ENCODE data around the gene SAG. TPM values are rescaled to one million over a fixed set of nuclear protein-coding genes. Genes with fewer than 3 reads are reported as not detected.
A peak's percentile ranks its signal among the peaks of the same experiment; 100 is the strongest.

SAG gene
- total and polyA plus RNA-seq, 2 donors (not counting 3 experiments of a cell fraction or from before 2014, with no cell fraction given), result not detected

DNA sequence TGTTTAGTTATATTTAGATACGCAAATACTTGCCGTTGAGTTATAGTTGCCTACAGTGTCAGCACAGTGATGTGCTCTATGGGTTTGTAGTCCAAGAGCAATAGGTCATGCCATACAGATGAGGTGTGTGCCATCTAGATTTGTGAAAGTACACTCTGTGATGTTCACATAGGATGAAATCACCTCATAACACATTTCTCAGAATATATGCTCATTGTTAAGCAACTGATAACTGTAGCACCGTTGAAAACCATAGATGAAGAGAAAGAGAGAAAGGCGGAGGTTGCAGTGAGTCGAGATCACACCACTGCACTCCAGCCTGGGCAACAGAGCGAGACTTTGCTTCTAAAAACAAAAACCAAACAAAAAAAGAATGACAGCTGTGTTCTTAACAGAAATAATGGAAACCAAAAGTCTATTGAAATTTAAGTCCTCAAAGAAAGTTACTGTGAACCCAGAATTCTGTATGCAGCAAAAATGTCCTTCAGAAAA is 56.2 kb downstream of the SAG start:
- H2AFZ ChIP-seq (ENCODE audit: low read depth, low read length), result no peak overlapping the region
- TF ChIP-seq POLR2AphosphoS5 (IDR thresholded peaks at IDR 0.05; ENCODE audit: insufficient read depth, low read depth, low read length) (no peak), POLR2A (IDR thresholded peaks at IDR 0.05; ENCODE audit: low read depth, low read length) (no peak), EZH2 (IDR thresholded peaks at IDR 0.05; ENCODE audit: borderline replicate concordance, low read depth, low read length, severe bottlenecking) (no peak), MAX (IDR thresholded peaks at IDR 0.05; ENCODE audit: insufficient read depth, insufficient read length) (no peak), MYC (IDR thresholded peaks at IDR 0.05; ENCODE audit: low read depth, low read length) (no peak), JUN (IDR thresholded peaks at IDR 0.05; ENCODE audit: borderline replicate concordance, insufficient read depth, insufficient read length, low read depth) (no peak), GATA2 (IDR thresholded peaks at IDR 0.05; ENCODE audit: insufficient read depth, insufficient read length, low read depth, low read length) (no peak), FOS (IDR thresholded peaks at IDR 0.05; ENCODE audit: borderline replicate concordance, insufficient read depth, low read length) (no peak)
- TF ChIP-seq, protein P1, sequence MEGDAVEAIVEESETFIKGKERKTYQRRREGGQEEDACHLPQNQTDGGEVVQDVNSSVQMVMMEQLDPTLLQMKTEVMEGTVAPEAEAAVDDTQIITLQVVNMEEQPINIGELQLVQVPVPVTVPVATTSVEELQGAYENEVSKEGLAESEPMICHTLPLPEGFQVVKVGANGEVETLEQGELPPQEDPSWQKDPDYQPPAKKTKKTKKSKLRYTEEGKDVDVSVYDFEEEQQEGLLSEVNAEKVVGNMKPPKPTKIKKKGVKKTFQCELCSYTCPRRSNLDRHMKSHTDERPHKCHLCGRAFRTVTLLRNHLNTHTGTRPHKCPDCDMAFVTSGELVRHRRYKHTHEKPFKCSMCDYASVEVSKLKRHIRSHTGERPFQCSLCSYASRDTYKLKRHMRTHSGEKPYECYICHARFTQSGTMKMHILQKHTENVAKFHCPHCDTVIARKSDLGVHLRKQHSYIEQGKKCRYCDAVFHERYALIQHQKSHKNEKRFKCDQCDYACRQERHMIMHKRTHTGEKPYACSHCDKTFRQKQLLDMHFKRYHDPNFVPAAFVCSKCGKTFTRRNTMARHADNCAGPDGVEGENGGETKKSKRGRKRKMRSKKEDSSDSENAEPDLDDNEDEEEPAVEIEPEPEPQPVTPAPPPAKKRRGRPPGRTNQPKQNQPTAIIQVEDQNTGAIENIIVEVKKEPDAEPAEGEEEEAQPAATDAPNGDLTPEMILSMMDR (IDR thresholded peaks at IDR 0.05; ENCODE audit: extremely low read depth in 1 of 2, insufficient read depth in 1 of 2, low read depth in 1 of 2, low read length in 2 of 2), result no peak
- CTCF ChIA-PET, result interaction anchor here (1.0 to 2.1 kb wide), 2 partner anchors 10 to 84 kb away, joined by 3 to 5 read pairs; partner anchors contain the start of gene DGKD
- H4K20me1 ChIP-seq (replicated peaks; ENCODE audit: control insufficient read depth, extremely low read depth, insufficient read depth, low read length), result no peaks in the 10 kb centered on the region
- no peak for DNase-seq (ENCODE audit: low read depth, low spot score)
- no peaks in the 10 kb centered on the region for H3K9me1 ChIP-seq (replicated peaks; ENCODE audit: control insufficient read depth, extremely low read depth, insufficient read depth, low read length)
- no peaks in the 10 kb centered on the region for H3K9me3 ChIP-seq (replicated peaks; ENCODE audit: control insufficient read depth, insufficient read depth, low read length)
- intact Hi-C loops (cut with micrococcal nuclease) (no loop called here), dilution Hi-C loops (cut with MboI; ENCODE audit: extremely low pct_ligation_motif_present, low sequenced_read_pairs) (no loop called here)
- BruUV-seq (replicated peaks), result no TSS peak
- peaks cover 2% of the 10 kb centered on the region for H3K79me2 ChIP-seq (ENCODE audit: control insufficient read depth, insufficient read depth, low read length)
- no peak overlapping the region for H3K27ac ChIP-seq (ENCODE audit: insufficient read depth, low read depth, low read length)
- no peak overlapping the region for H3K4me3 ChIP-seq (replicated peaks in 1 of 3; ENCODE audit: insufficient read depth in 1 of 3, low read depth in 1 of 3, low read length in 3 of 3)
- H3K4me2 ChIP-seq (ENCODE audit: insufficient read depth, low read length), result peak overlapping the region; percentile 9
- peak; percentile 66 for FAIRE-seq
- POLR2A ChIA-PET, result no interaction called here
- peaks cover 8% of the 10 kb centered on the region for H3K4me1 ChIP-seq (ENCODE audit: control insufficient read depth, extremely low read depth, insufficient read depth, low read length)
- no peak overlapping the region for H3K9ac ChIP-seq (replicated peaks; ENCODE audit: extremely low read depth, insufficient read depth, low read length)
- H3K27me3 ChIP-seq (ENCODE audit: control insufficient read depth in 2 of 2, insufficient read depth in 2 of 2, low read length in 2 of 2), result no peaks in the 10 kb centered on the region
- no peaks in the 10 kb centered on the region for H3K36me3 ChIP-seq (ENCODE audit: control insufficient read depth in 2 of 2, extremely low read depth in 1 of 2, insufficient read depth in 2 of 2, low read length in 2 of 2)
